Measurements from ENCODE around the gene LYRM2.

- TF ChIP-seq POLR2A (IDR thresholded peaks at IDR 0.05) = no peak
- TF ChIP-seq CTCF (IDR thresholded peaks at IDR 0.05) = no peak
Observed at GRCh38 chr6:89536231-89536630, 102.3 kb downstream of the LYRM2 start.

All from body of pancreas (tissue), 4 donors.